Tibial nerve (tissue), 4 donors: ENCODE results near the gene USP6NL.

Source experiments
- EP300 ChIP-seq, 2 donors: sonication (generic); formaldehyde crosslinking; IDR thresholded peaks; one replicate each; pipeline ENCODE4 v1.6.1; 2017; ENCODE audit warnings: antibody characterized with exemption in 2 of 2, mild to moderate bottlenecking in 1 of 2
- POLR2A ChIP-seq, 2 donors: fragments of 450-650 bp; IDR thresholded peaks; one replicate each; pipeline ENCODE4 v1.6.1; 2017; ENCODE audit warnings: antibody characterized with exemption in 2 of 2, mild to moderate bottlenecking in 2 of 2, moderate library complexity in 2 of 2
- TF ChIP-seq, protein P1 (sequence below), 5 experiments: fragments of 200-600 bp in 3 of 5; fragments of 450-650 bp in 2 of 5; sonication (generic) in 3 of 5; IDR thresholded peaks; one replicate each; pipeline ENCODE4 v1.5.1; 2016 to 2019; ENCODE audit warnings: antibody characterized with exemption in 5 of 5, mild to moderate bottlenecking in 3 of 5, moderate library complexity in 2 of 5

DNA sequence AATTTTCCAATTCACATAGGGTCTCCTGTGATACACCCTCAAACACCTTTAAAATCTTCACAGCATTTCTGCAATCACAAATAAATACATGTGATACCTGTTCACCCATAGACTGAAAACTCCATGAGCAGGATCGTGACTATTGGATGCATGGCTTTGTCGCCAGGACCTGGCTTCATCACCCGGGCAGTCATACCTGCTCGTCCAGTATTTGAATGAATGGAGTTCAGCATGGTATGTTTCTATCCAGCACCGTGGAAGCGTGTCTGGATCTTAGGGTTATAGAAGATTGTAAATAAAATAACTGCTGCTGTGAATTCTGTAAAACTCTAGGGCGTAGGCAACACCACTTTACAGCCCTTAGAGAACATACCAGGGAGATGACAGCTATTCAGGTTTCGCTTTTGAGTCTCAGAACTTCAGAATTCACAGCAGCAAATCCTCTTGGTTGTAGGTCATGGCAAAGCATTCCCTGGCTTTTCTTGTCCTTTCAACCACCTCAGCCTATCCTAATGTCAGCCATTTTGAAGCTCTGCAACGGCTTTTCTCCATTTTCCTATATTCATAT is 47.4 kb upstream of the USP6NL start:
- TF ChIP-seq, protein P1, sequence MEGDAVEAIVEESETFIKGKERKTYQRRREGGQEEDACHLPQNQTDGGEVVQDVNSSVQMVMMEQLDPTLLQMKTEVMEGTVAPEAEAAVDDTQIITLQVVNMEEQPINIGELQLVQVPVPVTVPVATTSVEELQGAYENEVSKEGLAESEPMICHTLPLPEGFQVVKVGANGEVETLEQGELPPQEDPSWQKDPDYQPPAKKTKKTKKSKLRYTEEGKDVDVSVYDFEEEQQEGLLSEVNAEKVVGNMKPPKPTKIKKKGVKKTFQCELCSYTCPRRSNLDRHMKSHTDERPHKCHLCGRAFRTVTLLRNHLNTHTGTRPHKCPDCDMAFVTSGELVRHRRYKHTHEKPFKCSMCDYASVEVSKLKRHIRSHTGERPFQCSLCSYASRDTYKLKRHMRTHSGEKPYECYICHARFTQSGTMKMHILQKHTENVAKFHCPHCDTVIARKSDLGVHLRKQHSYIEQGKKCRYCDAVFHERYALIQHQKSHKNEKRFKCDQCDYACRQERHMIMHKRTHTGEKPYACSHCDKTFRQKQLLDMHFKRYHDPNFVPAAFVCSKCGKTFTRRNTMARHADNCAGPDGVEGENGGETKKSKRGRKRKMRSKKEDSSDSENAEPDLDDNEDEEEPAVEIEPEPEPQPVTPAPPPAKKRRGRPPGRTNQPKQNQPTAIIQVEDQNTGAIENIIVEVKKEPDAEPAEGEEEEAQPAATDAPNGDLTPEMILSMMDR (IDR thresholded peaks at IDR 0.05): no peak
- no peak for TF ChIP-seq EP300 (IDR thresholded peaks at IDR 0.05)
- no peak for TF ChIP-seq POLR2A (IDR thresholded peaks at IDR 0.05)
